ENCODE data around the gene SULT4A1. TPM values are rescaled to one million over a fixed set of nuclear protein-coding genes. Genes with fewer than 3 reads are reported as not detected.

Gene SULT4A1
- total and polyA plus RNA-seq, 2 donors (not counting 1 experiment from before 2014, with no cell fraction given): not detected

DNA sequence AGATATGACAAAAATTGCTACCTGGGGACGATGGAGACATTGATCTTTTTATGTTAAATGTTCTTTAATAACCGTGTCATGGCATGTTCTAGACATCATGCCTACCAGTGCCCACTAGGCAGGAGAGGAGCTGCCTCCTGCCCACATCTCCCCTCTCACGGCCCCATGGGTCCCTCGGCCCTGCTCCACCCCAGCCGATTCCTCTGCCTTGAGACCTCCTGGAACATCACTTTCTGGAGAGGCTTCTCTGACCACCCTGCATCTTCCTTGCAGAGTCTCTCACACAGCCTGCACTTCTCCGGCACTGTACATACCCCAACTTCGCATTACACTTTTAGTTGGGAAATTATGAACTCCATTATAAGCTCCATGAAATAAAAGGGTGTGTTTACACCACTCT is 67.0 kb downstream of the SULT4A1 start:
- ATAC-seq (ENCODE audit: low read depth): no peak
- Histone ChIP-seq H3K4me3 (ENCODE audit: control extremely low read depth in 1 of 5, extremely low read depth in 1 of 5, insufficient read depth in 1 of 5, low read depth in 2 of 5, low read length in 4 of 5) (no peak overlapping the region), H3K27me3 (replicated peaks in 1 of 4; ENCODE audit: control extremely low read depth in 1 of 4, control insufficient read depth in 3 of 4, insufficient read depth in 4 of 4, low read length in 3 of 4) (peaks cover 0 to 6% (median 3%) of the 10 kb centered on the region in 4 experiments), H3K9ac (ENCODE audit: low read length) (no peak overlapping the region), H3K4me2 (replicated peaks; ENCODE audit: low read depth, low read length, poor library complexity, severe bottlenecking) (no peak overlapping the region), H3K27ac (ENCODE audit: low read length in 2 of 2) (no peak overlapping the region), H4K20me1 (ENCODE audit: control insufficient read depth, insufficient read depth, low read length, poor library complexity, severe bottlenecking) (no peaks in the 10 kb centered on the region), H3K36me3 (replicated peaks in 1 of 2; ENCODE audit: control extremely low read depth in 1 of 2, control insufficient read depth in 1 of 2, extremely low read depth in 1 of 2, insufficient read depth in 2 of 2, low read length in 1 of 2) (no peaks in the 10 kb centered on the region), H3K9me3 (ENCODE audit: control extremely low read depth in 1 of 3, control insufficient read depth in 2 of 3, insufficient read depth in 1 of 3, low read length in 2 of 3) (peaks cover 0 to 6% (median 0%) of the 10 kb centered on the region in 3 donors), H2AFZ (ENCODE audit: insufficient read depth, low read depth, low read length, poor library complexity, severe bottlenecking) (no peak overlapping the region), H3K4me1 (ENCODE audit: control insufficient read depth in 2 of 2, insufficient read depth in 2 of 2, low read length in 2 of 2) (peaks cover 4 to 6% of the 10 kb centered on the region in 2 donors), H3K79me2 (ENCODE audit: control insufficient read depth, insufficient read depth, low read length) (no peaks in the 10 kb centered on the region)
- Mint-ChIP-seq H3K4me3 (no peak overlapping the region), H3K27ac (no peak overlapping the region), H3K9me3 (ENCODE audit: insufficient read depth) (peaks cover 4% of the 10 kb centered on the region), H3K27me3 (peaks cover 10% of the 10 kb centered on the region), H3K4me1 (peaks cover 5% of the 10 kb centered on the region)
- 93% methylated on average over 6 of the region's 7 CpGs for WGBS (ENCODE audit: insufficient coverage)
- no peak for DNase-seq
- intact Hi-C loops (cut with micrococcal nuclease): no loop called here
- POLR2A ChIA-PET: no interaction called here
- TF ChIP-seq, protein P1, sequence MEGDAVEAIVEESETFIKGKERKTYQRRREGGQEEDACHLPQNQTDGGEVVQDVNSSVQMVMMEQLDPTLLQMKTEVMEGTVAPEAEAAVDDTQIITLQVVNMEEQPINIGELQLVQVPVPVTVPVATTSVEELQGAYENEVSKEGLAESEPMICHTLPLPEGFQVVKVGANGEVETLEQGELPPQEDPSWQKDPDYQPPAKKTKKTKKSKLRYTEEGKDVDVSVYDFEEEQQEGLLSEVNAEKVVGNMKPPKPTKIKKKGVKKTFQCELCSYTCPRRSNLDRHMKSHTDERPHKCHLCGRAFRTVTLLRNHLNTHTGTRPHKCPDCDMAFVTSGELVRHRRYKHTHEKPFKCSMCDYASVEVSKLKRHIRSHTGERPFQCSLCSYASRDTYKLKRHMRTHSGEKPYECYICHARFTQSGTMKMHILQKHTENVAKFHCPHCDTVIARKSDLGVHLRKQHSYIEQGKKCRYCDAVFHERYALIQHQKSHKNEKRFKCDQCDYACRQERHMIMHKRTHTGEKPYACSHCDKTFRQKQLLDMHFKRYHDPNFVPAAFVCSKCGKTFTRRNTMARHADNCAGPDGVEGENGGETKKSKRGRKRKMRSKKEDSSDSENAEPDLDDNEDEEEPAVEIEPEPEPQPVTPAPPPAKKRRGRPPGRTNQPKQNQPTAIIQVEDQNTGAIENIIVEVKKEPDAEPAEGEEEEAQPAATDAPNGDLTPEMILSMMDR (IDR thresholded peaks at IDR 0.05): no peak
- TF ChIP-seq EZH2 (IDR thresholded peaks at IDR 0.05; ENCODE audit: borderline replicate concordance, insufficient read depth, low read depth, low read length, poor library complexity, severe bottlenecking): no peak
- CTCF ChIA-PET: no interaction called here

DNA sequence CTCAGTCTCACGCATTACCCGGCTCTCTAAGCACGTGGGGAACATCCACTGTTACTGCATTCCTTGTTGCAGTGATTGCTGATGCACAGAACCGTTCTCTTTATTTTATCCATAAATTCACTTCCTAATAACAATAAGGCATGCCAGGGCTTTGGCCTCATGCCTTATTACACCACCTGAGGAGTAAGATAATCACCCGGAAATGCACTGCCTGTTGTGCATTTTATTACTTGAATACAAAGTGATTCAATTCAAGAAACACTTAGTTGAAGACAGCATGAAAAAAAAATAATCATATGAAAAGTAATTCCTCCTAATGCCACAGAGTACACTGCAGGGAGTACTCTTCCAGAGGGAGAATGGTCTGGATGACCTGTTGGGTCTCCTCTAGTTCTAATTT is 69.4 kb downstream of the SULT4A1 start:
- intact Hi-C loops (cut with micrococcal nuclease): no loop called here
- ChIA-PET POLR2A (no interaction called here), CTCF (no interaction called here)
- no peaks in the 10 kb centered on the region for H3K36me3 ChIP-seq (replicated peaks in 1 of 2; ENCODE audit: control extremely low read depth in 1 of 2, control insufficient read depth in 1 of 2, extremely low read depth in 1 of 2, insufficient read depth in 2 of 2, low read length in 1 of 2)
- H4K20me1 ChIP-seq (ENCODE audit: control insufficient read depth, insufficient read depth, low read length, poor library complexity, severe bottlenecking): no peaks in the 10 kb centered on the region
- H3K4me1 ChIP-seq (ENCODE audit: control insufficient read depth in 2 of 2, insufficient read depth in 2 of 2, low read length in 2 of 2): no peaks in the 10 kb centered on the region
- Mint-ChIP-seq H3K4me1 (no peaks in the 10 kb centered on the region), H3K4me3 (no peak overlapping the region), H3K27me3 (peaks cover 11% of the 10 kb centered on the region), H3K9me3 (ENCODE audit: insufficient read depth) (no peaks in the 10 kb centered on the region), H3K27ac (no peak overlapping the region)
- no peak overlapping the region for H3K4me2 ChIP-seq (replicated peaks; ENCODE audit: low read depth, low read length, poor library complexity, severe bottlenecking)
- no peaks in the 10 kb centered on the region for H3K9me3 ChIP-seq (ENCODE audit: control extremely low read depth in 1 of 3, control insufficient read depth in 2 of 3, insufficient read depth in 1 of 3, low read length in 2 of 3)
- no peak overlapping the region for H3K4me3 ChIP-seq (ENCODE audit: control extremely low read depth in 1 of 5, extremely low read depth in 1 of 5, insufficient read depth in 1 of 5, low read depth in 2 of 5, low read length in 4 of 5)
- 91% methylated on average over 4 of the region's 5 CpGs for WGBS (ENCODE audit: insufficient coverage)
- H3K79me2 ChIP-seq (ENCODE audit: control insufficient read depth, insufficient read depth, low read length): no peaks in the 10 kb centered on the region
- no peak overlapping the region for H2AFZ ChIP-seq (ENCODE audit: insufficient read depth, low read depth, low read length, poor library complexity, severe bottlenecking)
- H3K27ac ChIP-seq (ENCODE audit: low read length in 2 of 2): no peak overlapping the region
- DNase-seq: no peak
- ATAC-seq (ENCODE audit: low read depth): no peak
- H3K27me3 ChIP-seq (replicated peaks in 1 of 4; ENCODE audit: control extremely low read depth in 1 of 4, control insufficient read depth in 3 of 4, insufficient read depth in 4 of 4, low read length in 3 of 4): peaks cover 0 to 5% (median 0%) of the 10 kb centered on the region in 4 experiments
- H3K9ac ChIP-seq (ENCODE audit: low read length): no peak overlapping the region
- TF ChIP-seq, protein P1 (IDR thresholded peaks at IDR 0.05): no peak
- TF ChIP-seq EZH2 (IDR thresholded peaks at IDR 0.05; ENCODE audit: borderline replicate concordance, insufficient read depth, low read depth, low read length, poor library complexity, severe bottlenecking): no peak

Data from B cell (primary cell).